Ishikawa (cell line): ENCODE results near the gene SPR.

Experiments used
- EP300 ChIP-seq: IDR thresholded peaks from 2 replicates; pipeline ENCODE4 v1.6.1; 2012; ENCODE audit warnings: borderline replicate concordance
- TCF12 ChIP-seq: IDR thresholded peaks from 2 replicates; pipeline ENCODE4 v1.6.1; 2012; ENCODE audit warnings: low read depth

GRCh38 chr2:72889991-72890390, 2.8 kb downstream of the SPR start:
- no peak for TF ChIP-seq EP300
- TF ChIP-seq TCF12: no peak
